Peyer's patch (tissue), 4 donors: ENCODE data around the gene SH3TC1.

Experiments
- CTCF ChIP-seq, 6 experiments: fragments of 450-650 bp in 4 of 6; fragments of 200-600 bp in 2 of 6; sonication (generic) in 1 of 6; IDR thresholded peaks; one replicate each; pipeline ENCODE4 v1.5.1; 2017 to 2019; ENCODE audit warnings: antibody characterized with exemption in 6 of 6, mild to moderate bottlenecking in 3 of 6, moderate library complexity in 1 of 6
- POLR2A ChIP-seq, 2 donors: fragments of 450-650 bp; IDR thresholded peaks; one replicate each; pipeline ENCODE4 v1.5.1; 2017; ENCODE audit warnings: antibody characterized with exemption in 2 of 2, mild to moderate bottlenecking in 2 of 2, moderate library complexity in 2 of 2

GRCh38 chr4:8210010-8210409 is 10.9 kb downstream of the SH3TC1 start:
- TF ChIP-seq CTCF (IDR thresholded peaks at IDR 0.05) (no peak), POLR2A (IDR thresholded peaks at IDR 0.05) (no peak)
